GM19397 (cell line): ENCODE results near the gene GTPBP4.
"Not testable (repeated sequence)": the region's sequence is repeated elsewhere in the genome, so short reads cannot be mapped to it uniquely, and the experiment has no call there.

Experiments used
- ATAC-seq: cut with Tn5 transposase; IDR thresholded peaks from one replicate; pipeline ENCODE4 v1.9.1; 2021; ENCODE audit warnings: mild to moderate bottlenecking, moderate library complexity; ENCODE audit not compliant: unreplicated experiment

The GTPBP4 gene

GRCh38 chr10:1022413-1022812 is 34.2 kb downstream of the GTPBP4 start:
- ATAC-seq: no peak

GRCh38 chr10:1024103-1024502 is 35.9 kb downstream of the GTPBP4 start:
- ATAC-seq: no peak

- no peak for ATAC-seq
Measured at GRCh38 chr10:1025683-1026082, 37.4 kb downstream of the GTPBP4 start, which contains the start of gene IDI2. Gene IDI2, minus strand, starts transcription at chr10:1025859. Its CDS starts 1,136 bp downstream, at chr10:1024723.

GRCh38 chr10:1026578-1026977 is 38.3 kb downstream of the GTPBP4 start:
- ATAC-seq: no peak

GRCh38 chr10:1029838-1030237 is 41.6 kb downstream of the GTPBP4 start:
- no peak for ATAC-seq

- no peak for ATAC-seq
Measured at GRCh38 chr10:1033601-1034000, 45.4 kb downstream of the GTPBP4 start.

- ATAC-seq: no peak
Measured at GRCh38 chr10:1034758-1035157, 46.5 kb downstream of the GTPBP4 start.

GRCh38 chr10:1035201-1035600 is 47.0 kb downstream of the GTPBP4 start:
- no peak for ATAC-seq

- ATAC-seq: no peak
Measured at GRCh38 chr10:1036341-1036791, 48.1 kb downstream of the GTPBP4 start.

GRCh38 chr10:1037098-1037497 is 48.9 kb downstream of the GTPBP4 start:
- no peak for ATAC-seq

GRCh38 chr10:1038769-1039168 is 50.5 kb downstream of the GTPBP4 start:
- ATAC-seq: not testable (repeated sequence)

- ATAC-seq: no peak
Measured at GRCh38 chr10:1040133-1040532, 51.9 kb downstream of the GTPBP4 start.

- ATAC-seq: no peak
Measured at GRCh38 chr10:1041514-1041913, 53.3 kb downstream of the GTPBP4 start.

GRCh38 chr10:1043532-1043995 is 55.3 kb downstream of the GTPBP4 start:
- peak; percentile 57 for ATAC-seq

GRCh38 chr10:1044146-1044545 is 55.9 kb downstream of the GTPBP4 start:
- no peak for ATAC-seq

GRCh38 chr10:1044964-1045363 is 56.7 kb downstream of the GTPBP4 start:
- ATAC-seq: no peak

GRCh38 chr10:1045415-1045814 is 57.2 kb downstream of the GTPBP4 start:
- ATAC-seq: no peak

- no peak for ATAC-seq
Measured at GRCh38 chr10:1047937-1048336, 59.7 kb downstream of the GTPBP4 start.

GRCh38 chr10:1048349-1048731 is 60.1 kb downstream of the GTPBP4 start:
- ATAC-seq: no peak

- ATAC-seq: peak; percentile 82
Measured at GRCh38 chr10:1048732-1049424, 60.6 kb downstream of the GTPBP4 start, which contains the start of gene IDI1. Gene IDI1, minus strand, starts transcription at chr10:1049119. Its CDS starts 116 bp downstream, at chr10:1049003.

- no peak for ATAC-seq
Measured at GRCh38 chr10:1049425-1049958, 61.3 kb downstream of the GTPBP4 start.

GRCh38 chr10:1050145-1050544 is 61.9 kb downstream of the GTPBP4 start:
- no peak for ATAC-seq
